ENCODE results near the gene RANBP9. TPM values are rescaled to one million over a fixed set of nuclear protein-coding genes. Genes with fewer than 3 reads are reported as not detected.

RANBP9 gene
- total and polyA plus RNA-seq, 2 donors (not counting 3 experiments of a cell fraction or from before 2014, with no cell fraction given), result 15.1 to 40.2 TPM

DNA sequence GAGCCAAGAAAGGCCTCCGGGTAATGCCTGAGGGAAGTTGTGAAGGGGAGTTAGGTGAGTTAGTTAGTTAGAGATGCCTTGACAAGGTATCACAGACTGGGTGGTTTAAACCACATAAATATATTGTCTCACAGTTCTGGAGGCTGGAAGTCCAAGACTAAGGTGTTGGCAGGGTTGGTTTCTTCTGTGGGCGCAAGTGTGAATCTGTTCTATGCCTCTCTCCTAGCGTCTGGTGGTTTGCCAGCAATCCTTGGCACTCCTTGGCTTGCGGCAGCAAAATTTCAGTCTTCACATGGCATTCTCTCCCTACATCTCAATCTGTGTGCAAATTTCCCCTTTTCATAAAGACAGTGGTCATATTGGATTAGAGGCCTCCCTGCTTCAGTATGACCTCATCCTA lies 29.7 kb upstream of the RANBP9 start:
- Histone ChIP-seq H3K36me3 (ENCODE audit: control insufficient read depth in 2 of 2, extremely low read depth in 1 of 2, insufficient read depth in 2 of 2, low read length in 2 of 2) (no peaks in the 10 kb centered on the region), H4K20me1 (replicated peaks; ENCODE audit: control insufficient read depth, extremely low read depth, insufficient read depth, low read length) (no peaks in the 10 kb centered on the region), H3K4me2 (ENCODE audit: insufficient read depth, low read length) (no peak overlapping the region), H3K9me3 (replicated peaks; ENCODE audit: control insufficient read depth, insufficient read depth, low read length) (no peaks in the 10 kb centered on the region), H3K4me1 (ENCODE audit: control insufficient read depth, extremely low read depth, insufficient read depth, low read length) (no peaks in the 10 kb centered on the region), H3K9ac (replicated peaks; ENCODE audit: extremely low read depth, insufficient read depth, low read length) (no peak overlapping the region), H3K27ac (ENCODE audit: insufficient read depth, low read depth, low read length) (no peak overlapping the region), H3K79me2 (ENCODE audit: control insufficient read depth, insufficient read depth, low read length) (no peaks in the 10 kb centered on the region), H3K27me3 (ENCODE audit: control insufficient read depth in 2 of 2, insufficient read depth in 2 of 2, low read length in 2 of 2) (peaks cover 0 to 3% of the 10 kb centered on the region in 2 experiments), H3K9me1 (replicated peaks; ENCODE audit: control insufficient read depth, extremely low read depth, insufficient read depth, low read length) (peaks cover 2% of the 10 kb centered on the region), H3K4me3 (replicated peaks in 1 of 3; ENCODE audit: insufficient read depth in 1 of 3, low read depth in 1 of 3, low read length in 3 of 3) (no peak overlapping the region), H2AFZ (ENCODE audit: low read depth, low read length) (no peak overlapping the region)
- dilution Hi-C loops (cut with MboI; ENCODE audit: extremely low pct_ligation_motif_present, low sequenced_read_pairs), result no loop called here
- intact Hi-C loops (cut with micrococcal nuclease), result no loop called here
- TF ChIP-seq EZH2 (IDR thresholded peaks at IDR 0.05; ENCODE audit: borderline replicate concordance, low read depth, low read length, severe bottlenecking) (no peak), FOS (IDR thresholded peaks at IDR 0.05; ENCODE audit: borderline replicate concordance, insufficient read depth, low read length) (no peak), POLR2AphosphoS5 (IDR thresholded peaks at IDR 0.05; ENCODE audit: insufficient read depth, low read depth, low read length) (no peak), POLR2A (IDR thresholded peaks at IDR 0.05; ENCODE audit: low read depth, low read length) (no peak), GATA2 (IDR thresholded peaks at IDR 0.05; ENCODE audit: insufficient read depth, insufficient read length, low read depth, low read length) (no peak), CTCF (IDR thresholded peaks at IDR 0.05; ENCODE audit: extremely low read depth in 1 of 2, insufficient read depth in 1 of 2, low read depth in 1 of 2, low read length in 2 of 2) (no peak), MYC (IDR thresholded peaks at IDR 0.05; ENCODE audit: low read depth, low read length) (no peak), MAX (IDR thresholded peaks at IDR 0.05; ENCODE audit: insufficient read depth, insufficient read length) (no peak), JUN (IDR thresholded peaks at IDR 0.05; ENCODE audit: borderline replicate concordance, insufficient read depth, insufficient read length, low read depth) (no peak)
- no TSS peak for BruUV-seq (replicated peaks)
- no peak for FAIRE-seq
- no peak for DNase-seq (ENCODE audit: low read depth, low spot score)
- ChIA-PET POLR2A (no interaction called here), CTCF (no interaction called here)

Measured in endothelial cell of umbilical vein (primary cell).